Measurements from ENCODE around the gene COL13A1.

Gene COL13A1

GRCh38 chr10:69845574-69846292 is 44.0 kb downstream of the COL13A1 start:
- FAIRE-seq (peak; percentile 84), DNase-seq (ENCODE audit: low spot score) (peak; percentile 81)

GRCh38 chr10:69846293-69846921 is 44.7 kb downstream of the COL13A1 start:
- DNase-seq (ENCODE audit: low spot score) (peak; percentile 38), FAIRE-seq (no peak)

- DNase-seq (ENCODE audit: low spot score) (no peak), FAIRE-seq (no peak)
These were observed 45.8 kb downstream of the COL13A1 start for GRCh38 chr10:69847458-69847857.

GRCh38 chr10:69847883-69848282 is 46.2 kb downstream of the COL13A1 start:
- DNase-seq (ENCODE audit: low spot score) (no peak), FAIRE-seq (no peak)

GRCh38 chr10:69848454-69848853 is 46.7 kb downstream of the COL13A1 start:
- FAIRE-seq (no peak), DNase-seq (ENCODE audit: low spot score) (no peak)

- DNase-seq (ENCODE audit: low spot score) (no peak), FAIRE-seq (no peak)
These were observed 48.1 kb downstream of the COL13A1 start for GRCh38 chr10:69849825-69850224.

- FAIRE-seq = no peak
- no peak for DNase-seq (ENCODE audit: low spot score)
These were observed 48.7 kb downstream of the COL13A1 start for GRCh38 chr10:69850440-69850839.

GRCh38 chr10:69851306-69851705 is 49.6 kb downstream of the COL13A1 start:
- DNase-seq (ENCODE audit: low spot score) = no peak
- FAIRE-seq = no peak

GRCh38 chr10:69853064-69853463 is 51.4 kb downstream of the COL13A1 start:
- FAIRE-seq = no peak
- no peak for DNase-seq (ENCODE audit: low spot score)

GRCh38 chr10:69854511-69855345 is 53.0 kb downstream of the COL13A1 start:
- FAIRE-seq = no peak
- no peak for DNase-seq (ENCODE audit: low spot score)

- DNase-seq (ENCODE audit: low spot score) (no peak), FAIRE-seq (peak; percentile 86)
These were observed 53.8 kb downstream of the COL13A1 start for GRCh38 chr10:69855346-69856111.

GRCh38 chr10:69856601-69857166 is 55.0 kb downstream of the COL13A1 start:
- peak; percentile 88 for FAIRE-seq
- no peak for DNase-seq (ENCODE audit: low spot score)

- DNase-seq (ENCODE audit: low spot score) = no peak
- no peak for FAIRE-seq
These were observed 56.5 kb downstream of the COL13A1 start for GRCh38 chr10:69858201-69858600.

GRCh38 chr10:69860271-69860670 is 58.6 kb downstream of the COL13A1 start:
- DNase-seq (ENCODE audit: low spot score) (no peak), FAIRE-seq (no peak)

GRCh38 chr10:69861251-69862240 is 59.8 kb downstream of the COL13A1 start:
- peak; percentile 89 for DNase-seq (ENCODE audit: low spot score)
- peak; percentile 94 for FAIRE-seq

GRCh38 chr10:69862882-69863530 is 61.3 kb downstream of the COL13A1 start:
- DNase-seq (ENCODE audit: low spot score) = no peak
- FAIRE-seq = peak; percentile 94

- FAIRE-seq (peak; percentile 63), DNase-seq (ENCODE audit: low spot score) (no peak)
These were observed 61.9 kb downstream of the COL13A1 start for GRCh38 chr10:69863580-69863979.

- peak; percentile 53 for FAIRE-seq
- peak; percentile 71 for DNase-seq (ENCODE audit: low spot score)
These were observed 62.6 kb downstream of the COL13A1 start for GRCh38 chr10:69864321-69864720.

- DNase-seq (ENCODE audit: low spot score) = no peak
- no peak for FAIRE-seq
These were observed 63.7 kb downstream of the COL13A1 start for GRCh38 chr10:69865450-69865849.
